ENCODE results near the gene ABTB2.

DNA sequence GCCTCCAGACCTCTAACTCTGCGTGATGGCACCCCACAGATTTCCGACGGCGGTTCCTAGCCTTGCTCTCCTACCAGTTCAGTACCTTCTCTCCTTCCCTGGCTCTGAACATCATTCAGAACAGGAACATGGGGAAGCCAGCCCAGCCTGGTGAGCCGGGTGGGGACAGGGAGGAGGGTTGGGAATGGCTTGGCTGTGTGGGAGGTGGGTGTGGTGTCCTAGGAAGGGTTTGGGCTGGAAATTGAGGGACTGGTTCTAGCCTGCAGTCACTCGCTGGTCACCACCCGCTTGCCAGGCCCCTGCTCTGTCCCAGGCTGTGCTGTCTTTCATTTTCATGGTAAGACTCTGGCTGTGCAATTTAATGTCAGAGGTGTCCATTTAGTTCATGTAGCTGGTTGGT is 218.5 kb downstream of the ABTB2 start:
- TF ChIP-seq, protein P1, sequence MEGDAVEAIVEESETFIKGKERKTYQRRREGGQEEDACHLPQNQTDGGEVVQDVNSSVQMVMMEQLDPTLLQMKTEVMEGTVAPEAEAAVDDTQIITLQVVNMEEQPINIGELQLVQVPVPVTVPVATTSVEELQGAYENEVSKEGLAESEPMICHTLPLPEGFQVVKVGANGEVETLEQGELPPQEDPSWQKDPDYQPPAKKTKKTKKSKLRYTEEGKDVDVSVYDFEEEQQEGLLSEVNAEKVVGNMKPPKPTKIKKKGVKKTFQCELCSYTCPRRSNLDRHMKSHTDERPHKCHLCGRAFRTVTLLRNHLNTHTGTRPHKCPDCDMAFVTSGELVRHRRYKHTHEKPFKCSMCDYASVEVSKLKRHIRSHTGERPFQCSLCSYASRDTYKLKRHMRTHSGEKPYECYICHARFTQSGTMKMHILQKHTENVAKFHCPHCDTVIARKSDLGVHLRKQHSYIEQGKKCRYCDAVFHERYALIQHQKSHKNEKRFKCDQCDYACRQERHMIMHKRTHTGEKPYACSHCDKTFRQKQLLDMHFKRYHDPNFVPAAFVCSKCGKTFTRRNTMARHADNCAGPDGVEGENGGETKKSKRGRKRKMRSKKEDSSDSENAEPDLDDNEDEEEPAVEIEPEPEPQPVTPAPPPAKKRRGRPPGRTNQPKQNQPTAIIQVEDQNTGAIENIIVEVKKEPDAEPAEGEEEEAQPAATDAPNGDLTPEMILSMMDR (conservative IDR thresholded peaks at IDR 0.05) = no peak
- TF ChIP-seq ZFX (IDR thresholded peaks at IDR 0.05) = no peak
